GM10847 (cell line): ENCODE measurements around the gene ADAMTS2.

Experiments
- POLR2A ChIP-seq: IDR thresholded peaks from 2 replicates; pipeline ENCODE4 v1.6.1; 2011; ENCODE audit not compliant: insufficient read length; ENCODE audit errors: extremely low read depth

The ADAMTS2 gene

GRCh38 chr5:179315356-179315890 is 29.8 kb downstream of the ADAMTS2 start:
- TF ChIP-seq POLR2A = no peak

GRCh38 chr5:179314606-179315355 is 30.5 kb downstream of the ADAMTS2 start:
- TF ChIP-seq POLR2A = no peak

GRCh38 chr5:179313849-179314521 is 31.3 kb downstream of the ADAMTS2 start:
- no peak for TF ChIP-seq POLR2A

- TF ChIP-seq POLR2A = no peak
Observed at GRCh38 chr5:179312557-179313235, 32.6 kb downstream of the ADAMTS2 start.

GRCh38 chr5:179311581-179311980 is 33.7 kb downstream of the ADAMTS2 start:
- no peak for TF ChIP-seq POLR2A

GRCh38 chr5:179311091-179311470 is 34.2 kb downstream of the ADAMTS2 start:
- TF ChIP-seq POLR2A = no peak

GRCh38 chr5:179310439-179311090 is 34.7 kb downstream of the ADAMTS2 start:
- no peak for TF ChIP-seq POLR2A

- no peak for TF ChIP-seq POLR2A
Observed at GRCh38 chr5:179309751-179310320, 35.4 kb downstream of the ADAMTS2 start.

GRCh38 chr5:179309383-179309670 is 35.9 kb downstream of the ADAMTS2 start:
- no peak for TF ChIP-seq POLR2A

GRCh38 chr5:179308563-179309382 is 36.5 kb downstream of the ADAMTS2 start:
- TF ChIP-seq POLR2A = no peak

GRCh38 chr5:179307931-179308471 is 37.3 kb downstream of the ADAMTS2 start:
- no peak for TF ChIP-seq POLR2A

GRCh38 chr5:179307013-179307800 is 38.1 kb downstream of the ADAMTS2 start:
- no peak for TF ChIP-seq POLR2A
